HPDE6-E6E7 (cell line): ENCODE results near the gene FGF7.
"Not testable (repeated sequence)": the region's sequence is repeated elsewhere in the genome, so short reads cannot be mapped to it uniquely, and the experiment has no call there.

Experiments
- DNase-seq: peaks from one replicate; pipeline ENCODE4 v3.0.0; 2011; ENCODE audit warnings: missing footprints; ENCODE audit errors: extremely low spot score

The FGF7 gene

DNA sequence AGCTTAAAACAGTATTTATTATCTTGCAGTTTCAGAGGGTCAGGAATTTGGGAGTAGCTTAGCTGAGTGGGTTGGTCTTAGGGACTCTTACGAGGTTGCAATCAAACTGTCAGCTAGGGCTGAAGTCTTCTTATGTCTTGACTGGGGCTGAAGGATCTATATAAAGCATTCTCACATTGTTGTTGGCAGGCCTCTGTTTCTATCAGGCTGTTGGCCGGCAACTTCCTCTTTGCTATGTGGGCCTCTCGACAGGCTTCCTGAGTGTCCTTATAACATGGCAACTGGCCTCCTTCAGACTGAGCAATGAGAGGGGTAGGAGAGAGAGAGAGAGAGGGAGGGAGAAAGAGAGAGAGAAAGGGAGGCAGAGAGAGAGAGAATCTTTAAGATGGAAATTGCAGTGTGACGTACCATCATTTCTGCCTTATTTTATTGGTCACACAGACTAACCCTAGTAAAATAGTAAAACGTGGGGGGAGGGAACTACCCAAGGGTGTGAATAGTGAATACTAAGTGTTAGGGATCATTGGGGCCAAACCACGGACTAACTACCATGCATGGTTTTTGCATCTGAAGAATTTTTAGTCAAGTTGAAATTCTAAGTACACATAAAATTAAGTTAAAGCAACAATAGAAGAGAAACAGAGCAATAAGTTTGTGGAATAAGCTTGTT lies 16.1 kb downstream of the FGF7 start:
- no peak for DNase-seq

DNA sequence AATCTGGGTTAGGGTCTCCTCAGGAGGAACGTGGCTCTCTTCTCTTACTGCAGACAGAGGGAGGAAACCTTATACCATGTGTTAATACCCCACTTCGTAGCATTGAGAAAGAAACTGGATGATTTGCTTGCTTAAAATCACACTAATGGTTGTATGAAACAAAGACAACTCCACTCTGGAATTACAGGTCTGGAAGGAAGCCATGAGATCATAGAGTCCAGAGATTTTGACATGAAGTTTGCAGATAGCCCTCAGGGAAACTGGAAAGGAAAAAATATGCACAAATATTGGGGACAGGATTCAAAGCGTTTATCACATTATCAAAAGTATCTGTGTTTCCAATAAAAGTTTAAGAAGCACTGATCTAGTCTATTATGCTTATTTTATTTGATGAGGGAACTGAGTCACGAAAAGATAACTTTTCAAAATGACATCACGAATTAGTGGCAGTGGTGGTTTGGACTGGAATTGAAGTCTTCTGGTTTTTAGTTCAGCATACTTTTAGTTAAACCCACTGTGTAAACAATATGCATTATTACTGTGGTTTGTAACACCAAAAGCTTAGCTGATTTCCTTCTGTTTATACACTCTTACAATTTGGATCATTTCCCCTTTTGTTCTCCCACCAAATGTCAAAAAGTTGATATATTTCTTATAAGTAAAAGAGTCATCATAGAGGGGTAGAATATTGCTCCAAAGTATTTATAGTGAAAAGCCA lies 16.8 kb downstream of the FGF7 start:
- DNase-seq: no peak

DNA sequence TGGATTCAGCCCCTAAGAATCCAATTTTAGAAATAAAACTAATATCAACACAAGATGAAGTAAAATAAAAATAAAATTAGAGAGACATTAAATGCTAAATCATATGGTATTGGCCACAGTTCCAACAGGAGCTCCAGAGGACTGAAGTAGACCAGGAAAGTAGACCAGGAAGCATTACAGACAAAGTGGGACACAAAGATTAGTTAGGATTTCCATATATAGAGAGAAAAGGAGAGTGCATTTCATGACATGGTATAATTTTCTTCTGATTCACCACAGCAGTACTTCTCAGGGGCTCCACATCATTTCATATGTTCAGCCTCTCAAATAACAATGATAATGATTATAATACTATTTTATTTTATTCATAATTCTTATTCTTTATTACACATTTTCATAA lies 18.3 kb downstream of the FGF7 start:
- no peak for DNase-seq

DNA sequence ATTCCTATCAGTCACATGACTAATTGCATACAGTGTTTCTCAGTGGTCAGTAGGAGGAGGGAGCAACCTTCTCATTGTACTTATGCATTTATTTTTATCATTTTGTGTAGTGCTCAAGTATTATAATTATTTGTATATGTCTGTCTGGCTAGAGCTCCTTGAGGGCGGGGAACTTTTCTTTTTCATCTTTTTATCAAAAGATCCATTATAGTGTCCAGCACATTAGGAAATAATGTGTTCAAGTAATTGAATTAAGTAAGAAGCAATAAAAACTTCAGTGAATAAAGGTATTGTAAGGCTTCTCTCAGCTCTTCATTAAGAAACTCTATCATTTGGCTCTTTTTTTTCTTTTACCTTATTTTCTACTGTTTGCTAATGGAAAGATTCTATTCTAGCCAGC lies 18.8 kb downstream of the FGF7 start:
- DNase-seq: no peak

DNA sequence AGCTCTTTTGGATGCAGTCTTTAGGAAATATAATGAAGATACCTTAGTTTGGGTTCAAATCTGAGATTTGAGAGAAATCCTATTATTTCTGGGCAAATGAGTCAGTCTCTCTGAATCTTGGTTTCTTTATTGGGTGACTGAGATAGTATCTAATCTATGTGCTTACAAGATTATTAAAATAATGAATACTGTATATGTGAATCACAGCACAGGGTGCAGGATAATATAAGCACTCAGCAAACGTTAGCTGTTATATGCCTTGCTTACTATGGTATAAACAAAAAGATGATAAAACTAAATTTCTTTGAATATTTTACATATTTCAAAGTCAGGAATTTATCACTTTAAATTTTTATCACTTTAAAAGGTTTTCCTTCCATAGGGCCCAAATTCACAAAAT lies 29.6 kb downstream of the FGF7 start:
- no peak for DNase-seq

DNA sequence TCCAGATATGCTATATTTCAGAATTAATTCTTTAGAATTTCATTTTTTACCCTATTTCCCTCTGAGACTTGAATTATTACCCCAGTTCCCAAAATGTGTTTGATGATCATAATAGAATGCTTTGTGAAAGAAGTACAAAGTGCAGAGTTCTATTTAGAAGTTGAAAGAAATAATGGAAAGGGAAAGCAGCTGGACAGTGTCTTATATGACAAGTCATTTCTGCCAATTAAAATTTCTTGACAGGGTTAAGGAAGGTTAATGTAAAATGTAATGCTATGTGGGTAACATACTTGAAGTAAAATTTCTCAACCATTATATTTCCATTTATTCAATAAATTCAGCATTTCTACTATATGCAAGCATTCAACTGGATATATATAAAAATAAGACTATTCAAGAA lies 33.1 kb downstream of the FGF7 start:
- no peak for DNase-seq

DNA sequence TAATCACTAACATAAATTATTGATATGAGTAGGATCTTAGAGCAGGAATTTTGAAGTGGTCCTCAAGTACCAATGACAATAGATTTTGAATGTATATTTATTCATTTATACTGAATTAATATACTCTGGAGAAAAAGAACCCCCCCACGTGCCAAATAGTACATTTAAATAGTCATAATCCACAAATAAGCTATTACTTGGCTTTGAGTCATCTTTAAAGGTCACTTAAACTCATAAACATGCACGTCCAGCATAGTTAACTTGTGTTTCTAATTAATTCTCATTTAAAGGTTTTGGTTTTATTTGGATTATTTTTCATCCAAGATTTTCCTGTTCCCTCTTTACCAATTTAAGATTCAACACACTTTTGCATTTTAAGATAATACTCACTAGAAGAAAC lies 35.1 kb downstream of the FGF7 start:
- no peak for DNase-seq

DNA sequence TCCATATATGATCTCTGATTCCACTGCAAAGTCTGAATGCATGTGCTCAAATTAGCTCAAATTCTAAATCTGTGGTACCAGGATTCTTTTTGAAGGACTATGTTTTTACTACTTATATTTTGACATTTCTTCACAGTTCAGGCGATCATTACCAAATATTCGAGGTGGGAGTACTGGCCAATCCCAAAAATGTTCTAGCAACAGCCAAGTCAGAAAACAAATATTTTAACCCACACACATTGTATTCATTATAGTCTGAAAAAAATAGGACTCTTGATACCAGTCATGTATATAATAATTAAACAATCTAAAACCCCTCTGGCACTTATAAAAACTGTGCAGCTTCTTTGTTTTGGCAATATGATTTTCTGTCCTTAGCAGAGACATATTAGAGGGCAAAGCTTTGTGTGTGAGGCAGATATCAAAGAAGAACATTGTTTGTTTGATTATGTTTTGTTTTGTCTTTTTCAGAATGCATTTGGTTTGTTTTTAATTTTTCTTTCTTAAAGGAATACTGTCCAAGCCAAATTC lies 37.4 kb downstream of the FGF7 start:
- no peak for DNase-seq

DNA sequence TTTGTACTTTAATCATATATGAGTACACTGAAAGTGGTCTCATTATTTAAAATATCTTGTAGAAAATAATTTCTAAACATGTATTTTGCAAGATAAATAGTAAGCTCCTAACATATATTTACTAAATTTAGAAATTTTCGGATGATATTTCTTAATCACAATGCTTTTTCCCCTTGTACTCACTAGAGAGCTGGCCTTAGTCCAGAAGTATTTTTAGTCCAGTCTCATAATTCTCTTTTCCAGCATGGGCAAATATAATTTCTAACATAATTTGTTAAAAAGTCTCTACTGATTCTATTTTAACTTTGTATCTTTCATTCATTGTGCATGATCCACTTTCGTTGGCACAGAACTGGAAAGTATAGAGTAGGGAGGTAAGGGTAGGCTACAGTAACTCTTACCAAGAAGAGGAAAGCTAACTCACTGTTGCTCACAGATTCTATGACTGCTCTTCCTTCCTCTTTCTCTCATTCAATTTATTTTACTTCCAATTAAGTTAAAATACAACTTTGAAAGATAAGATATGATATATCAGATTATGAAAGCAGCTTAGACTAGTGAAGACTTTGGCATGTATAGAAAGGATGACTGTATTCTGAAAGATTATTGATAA lies 39.3 kb downstream of the FGF7 start:
- no peak for DNase-seq

DNA sequence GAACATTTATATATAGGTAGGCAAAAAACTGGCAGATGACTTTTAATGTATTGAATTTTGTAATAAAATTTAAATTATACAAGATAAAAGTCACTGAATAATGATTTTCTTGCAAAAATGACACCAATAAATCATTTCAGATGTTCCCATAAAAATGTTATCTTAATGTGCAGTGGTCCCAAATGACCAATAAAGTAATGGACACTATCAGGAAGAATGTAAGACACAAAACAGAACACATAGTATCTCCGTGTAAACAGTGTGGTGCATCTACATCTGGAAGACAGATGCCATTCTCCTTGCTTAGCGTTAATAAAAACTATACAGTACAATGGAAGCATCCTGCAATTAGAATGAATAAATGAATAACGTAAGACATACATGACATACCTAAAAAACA lies 41.5 kb downstream of the FGF7 start:
- DNase-seq: no peak

DNA sequence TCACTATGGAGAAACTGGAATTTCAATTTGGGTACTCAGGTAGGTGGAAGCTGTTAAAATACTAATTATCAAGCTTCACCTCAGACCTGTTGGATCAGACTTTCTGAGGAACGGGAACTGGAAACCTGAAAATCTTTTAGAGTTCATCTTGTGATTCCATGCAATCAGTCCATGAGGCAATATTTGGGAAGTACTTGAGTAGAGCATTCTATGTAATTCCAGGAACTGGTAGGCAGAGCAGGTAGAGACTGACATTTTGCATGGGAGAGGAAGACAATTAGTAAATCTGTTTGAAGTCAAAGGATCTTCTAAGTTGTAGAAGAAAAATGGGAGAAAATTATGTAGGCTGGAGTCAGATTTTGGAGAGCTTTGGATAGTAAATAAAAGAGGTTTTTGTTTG lies 43.1 kb downstream of the FGF7 start:
- no peak for DNase-seq

DNA sequence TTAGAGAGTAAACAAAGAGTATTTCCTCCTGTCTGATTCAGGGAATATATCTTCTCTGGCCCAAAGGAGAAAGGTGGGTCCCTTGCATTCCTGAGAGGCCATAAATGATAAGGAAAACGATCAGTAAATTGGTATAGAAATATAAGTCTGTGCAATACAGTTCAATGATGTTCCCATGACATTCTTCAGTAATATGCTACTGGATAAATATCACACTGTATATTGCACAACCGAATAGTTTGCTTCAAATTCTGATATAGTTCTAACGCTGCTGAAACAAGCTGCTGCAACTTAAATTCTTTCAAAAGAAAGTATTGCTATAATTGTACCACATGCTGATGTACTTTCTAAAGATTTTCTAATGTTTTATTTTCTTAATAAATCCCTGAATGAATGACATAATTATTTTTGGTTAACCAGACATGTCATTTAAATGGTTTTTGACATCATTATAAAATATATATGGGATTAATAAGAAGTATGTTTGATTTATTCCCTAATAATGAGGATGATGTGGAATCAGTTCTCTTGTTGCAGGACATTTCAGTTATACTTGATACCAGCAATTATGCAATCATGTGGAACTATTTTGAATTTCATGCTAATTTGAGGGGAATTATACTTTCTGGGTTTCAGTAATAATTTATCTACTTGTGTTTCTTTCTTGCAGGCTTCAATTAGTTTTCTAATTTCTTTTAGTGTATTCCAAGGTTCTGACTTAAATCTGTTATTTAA lies 44.9 kb downstream of the FGF7 start:
- DNase-seq: no peak

DNA sequence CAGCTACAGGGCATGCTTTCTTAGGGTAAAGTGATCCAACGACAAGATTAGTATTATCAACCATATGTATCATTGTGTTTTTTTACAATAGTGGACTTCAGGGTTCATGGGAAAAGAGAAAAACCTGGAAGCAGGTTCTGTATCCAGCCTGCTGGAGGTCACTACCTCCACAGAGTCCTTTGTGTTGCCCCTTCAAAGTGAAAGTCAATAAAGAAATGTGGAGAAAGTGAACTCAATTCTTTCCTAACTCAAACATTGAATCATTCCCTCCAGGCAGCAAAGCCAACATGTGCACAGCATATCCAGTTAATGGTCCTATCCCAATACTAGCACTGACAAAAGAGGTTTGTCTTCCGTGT lies 45.4 kb downstream of the FGF7 start:
- DNase-seq: no peak

DNA sequence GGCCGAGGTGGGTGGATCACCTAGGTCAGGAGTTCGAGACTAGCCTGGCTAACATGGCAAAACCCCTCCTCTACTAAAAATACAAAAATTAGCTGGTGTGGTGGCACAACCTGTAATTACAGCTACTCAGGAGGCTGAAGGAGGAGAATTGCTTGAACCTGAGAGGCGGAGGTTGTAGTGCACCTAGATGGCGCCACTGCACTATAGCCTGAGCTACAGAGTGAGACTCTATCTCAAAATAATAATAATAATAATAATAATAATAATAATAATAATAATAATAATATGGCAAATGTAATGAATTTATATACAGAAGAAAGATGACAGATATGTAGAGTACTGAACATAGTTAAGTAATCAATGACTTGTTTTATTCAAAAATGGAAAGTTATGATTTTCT lies 48.2 kb downstream of the FGF7 start:
- not testable (repeated sequence) for DNase-seq

DNA sequence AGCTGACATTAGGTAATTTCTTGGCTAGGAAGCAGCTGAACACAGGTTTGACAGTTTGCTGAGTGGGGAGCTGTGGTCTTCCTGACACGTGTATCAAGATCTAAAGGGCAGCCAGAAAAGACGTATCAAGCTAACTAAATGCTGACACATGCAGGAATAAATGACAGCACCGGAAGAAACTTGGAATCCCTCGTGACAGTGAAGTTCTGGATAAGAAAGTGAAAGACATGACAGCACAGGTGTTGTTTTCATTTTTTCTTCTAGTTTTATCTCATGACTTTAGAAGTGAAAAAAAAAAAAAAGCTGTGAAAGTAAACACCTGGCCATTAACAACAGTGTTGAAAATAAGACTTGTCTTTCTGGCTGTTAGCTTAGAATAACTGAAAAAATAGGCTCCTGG lies 48.7 kb downstream of the FGF7 start:
- no peak for DNase-seq

DNA sequence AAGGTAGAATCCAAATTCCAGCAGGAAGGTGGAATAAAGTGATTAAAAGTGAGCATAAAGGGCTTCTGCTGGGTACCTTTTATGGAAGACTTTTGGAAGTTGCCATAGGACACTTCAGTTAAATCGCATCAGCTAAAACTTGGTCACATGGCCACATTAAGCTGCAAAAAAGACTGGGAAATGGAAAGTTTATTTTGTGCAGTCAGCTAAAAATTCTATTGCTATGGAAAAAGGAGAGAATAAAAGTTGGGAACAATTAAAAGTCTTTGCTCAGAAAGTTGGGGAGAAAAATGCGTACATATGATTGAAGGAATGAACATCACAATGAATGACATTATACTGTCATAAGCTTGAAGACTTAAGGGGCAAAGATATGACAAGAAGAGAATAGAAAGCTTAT lies 49.3 kb downstream of the FGF7 start:
- DNase-seq: no peak

DNA sequence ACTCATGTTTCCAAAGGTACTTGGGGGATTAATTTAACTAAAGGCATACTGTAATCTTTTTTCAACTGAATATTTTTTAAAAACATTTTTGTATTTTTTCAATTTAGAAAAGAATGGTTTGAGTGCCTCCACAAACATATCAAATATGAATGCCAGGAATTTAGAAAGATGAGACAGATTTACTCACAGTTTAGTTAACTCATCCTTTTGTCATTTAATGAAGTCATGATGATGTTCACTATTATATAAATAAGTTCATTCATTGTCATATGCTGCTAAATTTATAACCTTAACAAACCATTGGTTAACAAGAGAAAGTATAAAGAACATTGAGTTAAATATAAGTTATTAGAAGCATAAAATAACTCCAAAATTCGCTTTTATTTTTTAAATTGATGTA lies 50.0 kb downstream of the FGF7 start:
- no peak for DNase-seq

DNA sequence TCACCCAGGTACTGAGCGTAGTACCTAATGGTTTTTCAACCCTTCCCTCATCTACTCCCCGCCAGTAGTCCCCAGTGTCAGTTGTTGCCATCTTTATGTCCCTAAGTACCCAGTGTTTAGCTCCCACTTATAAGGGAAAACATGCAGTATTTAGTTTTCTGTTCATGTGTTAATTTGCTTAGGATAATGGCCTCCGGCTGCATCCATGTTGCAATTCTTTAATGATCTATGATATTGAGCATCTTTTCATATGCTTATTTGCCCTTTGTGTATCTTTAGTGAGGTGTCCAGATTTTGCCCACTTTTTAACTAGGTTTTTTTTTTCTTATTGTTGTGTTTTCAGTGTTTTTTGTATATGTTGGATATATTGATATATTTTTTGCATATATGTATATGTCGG lies 55.0 kb downstream of the FGF7 start:
- not testable (repeated sequence) for DNase-seq

DNA sequence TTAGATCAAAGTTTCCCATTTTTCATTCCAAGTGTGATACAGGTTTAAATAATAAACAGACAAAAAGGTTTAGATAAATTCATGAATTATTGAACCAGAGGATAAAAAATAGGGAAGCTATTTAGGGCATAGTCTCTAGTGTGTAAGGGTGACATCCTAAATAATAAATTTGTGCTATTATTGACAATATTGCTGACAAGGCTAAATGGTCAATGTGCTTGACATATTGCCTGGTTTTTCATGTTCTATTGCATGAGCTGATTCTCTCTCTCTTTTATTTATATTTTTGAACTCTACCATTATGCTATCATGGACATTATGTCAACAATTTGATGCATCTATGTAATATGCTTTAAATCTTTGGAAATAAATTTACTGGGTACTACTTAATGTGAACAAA lies 55.9 kb downstream of the FGF7 start:
- not testable (repeated sequence) for DNase-seq

DNA sequence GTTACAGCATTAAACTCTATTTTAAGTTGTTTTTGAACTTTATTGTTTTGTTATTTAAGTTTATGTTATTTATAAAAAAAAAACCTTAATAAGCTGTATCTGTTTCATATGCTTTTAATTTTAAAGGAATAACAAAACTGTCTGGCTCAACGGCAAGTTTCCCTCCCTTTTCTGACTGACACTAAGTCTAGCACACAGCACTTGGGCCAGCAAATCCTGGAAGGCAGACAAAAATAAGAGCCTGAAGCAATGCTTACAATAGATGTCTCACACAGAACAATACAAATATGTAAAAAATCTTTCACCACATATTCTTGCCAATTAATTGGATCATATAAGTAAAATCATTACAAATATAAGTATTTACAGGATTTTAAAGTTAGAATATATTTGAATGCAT lies 62.4 kb downstream of the FGF7 start:
- DNase-seq: not testable (repeated sequence)

DNA sequence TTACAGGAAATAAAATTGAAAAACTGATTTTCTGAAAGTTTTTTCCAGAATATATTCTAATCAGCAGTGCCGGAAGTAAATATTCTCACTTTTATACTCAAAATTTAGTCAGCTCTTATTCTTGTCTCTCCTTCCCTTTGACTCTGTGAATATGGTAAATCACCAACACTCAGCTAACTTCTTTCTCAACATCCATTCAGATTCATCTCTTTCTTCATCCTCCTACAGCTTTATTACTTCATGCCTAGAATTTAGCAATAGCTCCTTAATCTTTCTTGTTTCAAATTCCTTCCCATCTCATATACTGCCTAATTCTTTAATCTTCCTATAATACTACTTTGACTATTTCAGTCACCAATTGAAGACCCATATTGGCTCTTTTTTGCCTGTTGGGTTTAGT lies 67.9 kb downstream of the FGF7 start:
- DNase-seq: no peak

DNA sequence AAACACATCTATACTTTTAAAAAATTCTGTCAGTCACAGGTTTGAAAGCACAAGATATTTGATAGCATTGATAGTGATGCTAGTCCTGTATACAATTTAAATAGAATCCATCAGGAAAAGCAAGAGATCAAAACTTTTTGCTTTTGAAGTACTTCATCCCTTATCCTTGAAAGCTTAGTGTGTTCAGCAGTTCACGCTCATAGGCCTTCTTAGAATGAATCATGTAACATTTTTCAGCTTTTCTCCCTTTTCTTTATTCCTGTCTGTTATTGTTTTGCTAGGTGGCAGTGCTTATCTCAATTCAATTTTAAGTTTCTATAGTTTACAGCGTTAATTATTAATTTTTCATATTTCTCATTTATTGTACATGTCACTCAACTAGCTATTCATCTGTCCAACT lies 69.1 kb downstream of the FGF7 start:
- DNase-seq: no peak

DNA sequence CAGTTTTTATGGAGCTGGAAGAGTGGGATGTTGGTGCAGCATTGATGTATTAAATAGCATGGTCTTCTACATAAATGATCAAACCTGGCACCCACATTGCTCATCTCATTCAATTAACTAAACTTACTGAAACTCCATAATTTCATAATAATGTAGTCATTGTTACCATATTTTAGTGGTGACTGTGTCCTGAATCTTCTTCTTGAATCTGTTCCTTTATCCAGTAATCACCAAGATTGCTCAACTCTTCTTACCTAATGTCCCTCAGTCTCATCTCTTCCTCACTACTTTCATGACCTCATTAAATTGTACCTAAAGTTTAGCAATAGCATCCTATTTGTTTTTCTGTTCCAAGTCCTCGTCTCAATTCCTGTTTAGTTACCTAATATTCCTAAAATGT lies 69.8 kb downstream of the FGF7 start:
- no peak for DNase-seq
